CD1c-positive myeloid dendritic cell (primary cell): Measurements from ENCODE around the gene ANKRD40.
"Not testable (repeated sequence)": the region's sequence is repeated elsewhere in the genome, so short reads cannot be mapped to it uniquely, and the experiment has no call there.

Source experiments
- DNase-seq: peaks from one replicate; pipeline ENCODE4 v3.0.0-alpha.2; 2016; ENCODE audit errors: extremely low spot score

ANKRD40 gene

GRCh38 chr17:50710650-50711049 lies 2.9 kb upstream of the ANKRD40 start:
- DNase-seq, result no peak

GRCh38 chr17:50710025-50710424 lies 2.3 kb upstream of the ANKRD40 start:
- DNase-seq, result no peak

DNA sequence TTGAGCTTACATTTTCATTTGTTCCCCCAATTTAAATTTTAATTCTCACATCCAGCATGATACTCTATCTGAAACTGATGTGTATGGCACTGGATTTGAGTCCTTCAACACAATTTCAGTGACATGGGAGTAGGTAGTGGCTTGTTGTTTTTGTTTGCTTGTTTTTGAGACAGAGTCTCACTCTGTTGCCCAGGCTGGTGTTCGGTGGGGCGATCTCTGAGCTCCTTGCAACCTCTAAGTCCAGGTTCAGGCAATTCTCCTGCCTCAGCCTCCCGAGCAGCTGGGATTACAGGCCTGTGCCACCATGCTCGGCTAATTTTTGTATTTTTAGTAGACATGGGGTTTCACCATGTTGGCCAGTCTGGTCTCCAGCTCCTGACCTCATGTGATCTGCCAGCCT lies 1.3 kb upstream of the ANKRD40 start:
- not testable (repeated sequence) for DNase-seq

DNA sequence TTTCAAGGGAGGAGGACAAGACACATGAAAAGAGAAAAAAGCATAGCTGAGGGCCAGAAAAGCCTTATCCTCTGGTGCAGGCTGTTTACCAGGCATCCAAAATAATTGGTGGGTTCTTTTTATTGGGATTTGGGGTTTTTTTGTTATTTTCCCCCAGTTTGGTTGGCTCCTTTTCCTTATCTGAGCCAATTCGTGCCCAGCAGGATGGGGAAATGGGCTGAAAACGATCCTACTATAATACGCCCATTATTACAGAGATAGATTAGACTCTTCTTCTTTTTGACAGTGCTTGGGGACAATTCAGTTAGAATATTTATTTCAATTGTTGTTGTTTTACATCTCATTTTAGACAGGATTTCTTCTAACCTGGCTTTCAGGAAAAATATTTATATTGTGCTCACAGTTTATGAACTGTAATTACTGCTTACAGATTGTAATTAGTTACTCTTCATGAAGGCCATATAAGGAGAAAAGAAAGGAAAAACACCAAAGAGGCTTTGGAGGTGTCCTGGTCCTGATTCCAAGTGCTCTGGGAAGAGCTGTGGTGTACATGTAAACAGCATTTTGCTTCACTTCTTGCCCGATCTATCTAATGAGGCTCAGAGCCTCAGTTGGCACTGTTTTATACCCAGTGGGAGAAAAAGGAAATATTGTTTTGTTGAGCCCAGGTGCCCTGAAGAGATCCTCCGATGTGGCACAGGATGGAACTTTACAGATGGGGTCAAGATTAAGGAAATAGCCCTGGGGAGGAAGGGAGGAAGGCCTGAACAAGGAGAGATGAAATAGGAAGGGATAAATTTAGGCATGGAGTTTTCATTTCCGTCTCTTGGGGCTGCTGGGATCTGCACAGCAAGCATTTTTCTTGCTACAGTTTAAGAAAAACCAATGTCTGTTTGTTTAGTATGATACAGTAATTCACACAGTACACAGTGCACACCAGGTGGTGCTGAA lies 611 bp upstream of the ANKRD40 start:
- DNase-seq, result peak; percentile 29

- no peak for DNase-seq
Measured at GRCh38 chr17:50703162-50703561, 4.6 kb downstream of the ANKRD40 start.

- DNase-seq, result no peak
Measured at GRCh38 chr17:50699410-50699809, 8.3 kb downstream of the ANKRD40 start.

DNA sequence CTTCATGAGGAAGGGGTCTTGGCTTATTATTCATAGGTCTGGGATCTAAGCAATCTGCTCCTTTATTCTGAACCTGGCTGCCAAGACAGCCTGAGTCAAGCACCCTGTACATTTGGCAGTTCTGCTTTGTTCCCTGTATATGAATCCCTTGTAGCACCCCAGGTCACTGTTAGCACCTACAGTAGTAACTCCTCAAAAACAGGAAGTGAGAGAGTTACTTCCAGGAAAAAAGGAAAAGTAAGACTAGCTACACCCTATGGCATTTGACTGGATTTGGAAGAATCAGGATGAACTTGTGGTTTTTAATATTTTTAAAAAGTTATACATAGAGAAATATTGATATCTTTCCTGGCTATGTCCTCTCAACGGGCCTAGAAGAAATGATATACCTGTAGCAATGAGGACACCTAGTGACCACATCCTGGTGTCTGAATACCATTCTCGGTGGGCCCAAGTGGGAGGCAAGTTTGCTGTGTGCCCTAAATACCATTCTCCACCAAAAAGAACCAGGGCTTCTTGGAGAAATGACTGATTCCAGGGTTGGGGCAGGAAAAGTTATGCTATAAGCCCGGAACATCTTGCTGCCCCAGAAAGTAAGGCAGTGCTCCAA lies 9.9 kb downstream of the ANKRD40 start:
- no peak for DNase-seq

DNA sequence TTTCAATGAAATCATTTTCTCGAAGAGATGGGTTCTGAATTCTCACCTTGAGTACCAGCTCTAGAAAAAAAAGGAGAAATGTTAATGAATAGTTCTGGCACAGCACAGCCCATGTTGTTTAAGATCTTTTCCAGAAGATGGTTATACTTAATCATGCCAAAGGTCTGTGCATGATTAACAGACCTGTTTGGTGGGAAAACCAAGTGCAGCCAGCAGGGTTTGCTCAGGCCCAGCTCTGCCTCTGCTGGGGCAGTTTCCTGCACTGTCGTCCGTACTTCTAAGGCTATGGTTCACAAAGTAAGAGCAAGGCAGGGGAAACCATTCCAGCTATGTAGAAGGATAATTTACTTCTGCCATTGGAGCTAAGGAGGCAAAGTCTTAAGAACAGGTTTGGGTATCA lies 10.7 kb downstream of the ANKRD40 start:
- no peak for DNase-seq

DNA sequence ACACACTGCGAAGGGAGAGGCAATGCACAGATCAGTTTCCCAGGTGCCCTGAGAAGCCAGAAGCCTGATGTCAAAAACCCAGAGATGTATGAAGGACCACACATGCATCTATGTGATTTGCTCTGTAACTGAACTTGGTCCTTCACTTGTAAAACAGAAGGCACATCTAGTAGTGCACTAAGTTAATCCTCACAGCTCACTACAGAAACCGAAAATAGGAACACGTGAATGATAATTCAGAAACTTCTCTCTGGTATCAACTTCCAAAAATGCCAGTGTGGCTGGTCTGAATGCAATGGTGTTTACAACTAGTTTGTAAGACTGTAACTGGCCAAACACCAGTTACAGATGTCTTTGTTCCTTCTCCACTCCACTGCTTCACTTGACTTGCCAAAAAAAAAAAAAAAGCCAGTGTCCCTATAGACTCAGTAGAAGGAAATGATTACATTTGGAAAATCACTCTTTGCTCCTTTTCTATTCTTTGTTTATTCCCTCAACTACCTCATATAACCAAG lies 11.3 kb downstream of the ANKRD40 start:
- no peak for DNase-seq

DNA sequence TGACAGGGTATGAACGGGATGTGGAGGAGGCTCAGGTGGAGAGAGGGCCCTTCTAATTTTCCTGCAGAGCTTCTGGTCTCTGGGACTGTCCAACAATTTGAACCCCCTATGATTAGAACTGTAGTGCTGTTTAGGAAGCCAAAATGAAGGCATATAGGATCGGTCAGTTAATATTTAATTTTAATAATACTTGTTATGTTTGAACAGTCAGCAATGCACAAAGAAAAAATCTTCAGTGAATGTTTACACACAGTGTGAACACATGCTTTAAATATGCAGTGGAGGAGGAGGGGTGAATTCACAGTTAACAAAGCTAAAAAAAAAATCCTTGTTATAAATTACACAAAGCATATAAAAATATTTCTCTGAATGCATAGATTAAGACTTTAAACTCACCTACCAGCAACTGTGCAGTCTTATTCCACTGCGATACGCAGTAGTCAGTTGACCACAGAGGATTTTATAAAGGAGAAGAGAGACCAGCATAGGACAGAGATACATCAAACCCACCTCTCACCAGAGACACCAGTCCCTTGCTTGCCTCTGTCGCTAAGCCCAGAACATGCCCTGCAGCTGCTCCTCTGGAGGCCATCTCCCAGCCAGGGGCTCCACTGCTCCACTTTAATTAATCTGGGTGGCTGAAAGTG lies 14.6 kb downstream of the ANKRD40 start:
- DNase-seq, result no peak

GRCh38 chr17:50692448-50693035 lies 15.2 kb downstream of the ANKRD40 start:
- DNase-seq, result no peak

DNA sequence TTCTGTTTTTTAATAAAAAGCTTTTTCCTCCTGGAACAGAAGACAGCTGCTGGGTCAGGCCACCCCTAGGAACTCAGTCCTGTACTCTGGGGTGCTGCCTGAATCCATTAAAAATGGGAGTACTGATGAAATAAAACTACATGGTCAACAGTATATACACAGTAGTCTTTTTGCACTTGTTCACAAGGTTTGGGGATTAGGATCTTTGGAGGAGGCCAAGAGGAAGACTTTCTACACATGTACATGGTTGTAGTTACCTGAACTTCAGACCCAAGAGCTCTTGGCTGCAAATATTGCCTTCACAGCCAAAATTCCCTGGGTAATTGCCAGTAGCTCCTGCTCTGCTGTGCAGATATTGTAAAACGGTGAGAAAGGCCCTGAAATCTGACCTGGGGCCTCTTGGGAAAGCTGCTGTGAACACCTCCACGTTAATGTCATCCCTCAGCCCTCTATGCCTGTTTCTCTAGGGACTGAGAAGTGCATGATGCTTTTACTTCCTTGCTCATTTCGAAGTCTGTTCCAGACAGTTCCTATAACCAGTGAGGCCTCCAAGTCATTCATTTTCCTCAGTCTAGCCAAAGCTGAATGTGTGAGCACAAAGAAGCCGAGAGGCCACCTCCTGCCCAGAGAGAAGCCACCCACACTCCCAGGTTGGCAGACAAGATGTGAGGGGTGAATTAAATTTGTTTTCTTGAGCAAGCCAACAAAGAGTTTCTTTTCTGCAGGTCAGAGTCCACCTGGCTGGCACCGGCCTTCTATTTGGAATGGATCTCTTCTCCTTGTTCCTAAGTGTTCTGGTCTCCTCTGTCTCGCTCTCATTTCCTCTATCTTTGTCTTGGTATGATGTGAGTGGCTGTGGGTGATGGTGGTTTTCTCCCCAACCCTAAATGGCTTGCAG lies 15.9 kb downstream of the ANKRD40 start:
- DNase-seq, result no peak

DNA sequence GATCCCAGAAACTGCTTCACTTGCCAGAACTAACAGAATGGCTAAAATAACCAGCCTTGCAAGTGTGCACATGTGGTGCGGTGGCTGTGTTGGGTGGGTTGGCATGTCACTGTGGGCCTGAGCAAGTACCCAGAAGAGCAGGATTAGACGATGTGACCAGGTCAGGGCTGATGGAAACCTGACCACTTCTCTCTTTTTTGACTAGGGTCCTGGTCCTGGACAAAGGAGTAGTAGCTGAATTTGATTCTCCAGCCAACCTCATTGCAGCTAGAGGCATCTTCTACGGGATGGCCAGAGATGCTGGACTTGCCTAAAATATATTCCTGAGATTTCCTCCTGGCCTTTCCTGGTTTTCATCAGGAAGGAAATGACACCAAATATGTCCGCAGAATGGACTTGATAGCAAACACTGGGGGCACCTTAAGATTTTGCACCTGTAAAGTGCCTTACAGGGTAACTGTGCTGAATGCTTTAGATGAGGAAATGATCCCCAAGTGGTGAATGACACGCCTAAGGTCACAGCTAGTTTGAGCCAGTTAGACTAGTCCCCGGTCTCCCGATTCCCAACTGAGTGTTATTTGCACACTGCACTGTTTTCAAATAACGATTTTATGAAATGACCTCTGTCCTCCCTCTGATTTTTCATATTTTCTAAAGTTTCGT lies 16.7 kb downstream of the ANKRD40 start:
- DNase-seq, result no peak

DNA sequence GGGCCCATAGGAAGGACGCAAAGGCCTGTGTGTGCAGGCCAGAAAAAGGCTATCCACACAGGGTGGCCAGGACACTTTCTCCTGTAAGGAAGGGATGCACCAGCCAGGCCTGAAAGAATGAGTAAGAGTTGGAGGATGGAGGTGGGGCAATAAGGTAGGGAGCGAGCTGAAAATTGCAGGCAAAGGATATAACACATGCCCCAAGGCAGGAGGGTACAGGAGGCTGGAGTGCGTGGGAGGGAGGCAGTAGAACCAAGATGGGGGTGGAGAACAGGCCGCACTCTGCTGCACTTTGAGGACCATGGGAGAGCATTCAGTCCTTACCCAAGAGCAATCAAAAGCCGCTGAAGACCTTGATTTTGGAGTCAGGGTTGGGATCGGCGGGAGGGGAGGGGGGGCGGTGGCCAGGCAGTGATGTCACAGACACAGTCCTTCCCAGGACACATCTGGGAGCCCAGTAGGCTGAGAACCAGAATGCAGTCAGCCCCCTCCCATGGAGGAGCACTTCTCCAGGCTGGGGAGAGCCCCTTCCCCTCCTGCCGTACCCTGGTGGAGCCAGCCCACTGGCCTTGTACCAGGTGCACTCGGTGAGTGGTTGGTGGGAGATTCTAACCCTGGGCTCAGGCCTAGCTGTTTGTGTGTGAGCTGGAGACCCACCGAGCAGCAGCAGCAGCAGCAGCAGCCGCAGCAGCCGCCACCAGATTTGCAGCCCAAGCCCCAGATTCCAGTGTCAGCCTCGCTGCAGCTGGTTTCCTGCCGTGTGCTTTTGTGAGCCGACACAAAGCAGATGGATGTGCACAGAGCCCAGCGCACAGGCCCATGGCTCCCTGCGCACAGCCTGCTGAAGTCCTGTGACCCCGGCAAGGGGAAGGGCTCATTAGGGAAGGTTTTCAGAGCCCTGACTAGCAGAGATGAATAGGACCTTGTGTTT lies 17.5 kb downstream of the ANKRD40 start:
- no peak for DNase-seq

DNA sequence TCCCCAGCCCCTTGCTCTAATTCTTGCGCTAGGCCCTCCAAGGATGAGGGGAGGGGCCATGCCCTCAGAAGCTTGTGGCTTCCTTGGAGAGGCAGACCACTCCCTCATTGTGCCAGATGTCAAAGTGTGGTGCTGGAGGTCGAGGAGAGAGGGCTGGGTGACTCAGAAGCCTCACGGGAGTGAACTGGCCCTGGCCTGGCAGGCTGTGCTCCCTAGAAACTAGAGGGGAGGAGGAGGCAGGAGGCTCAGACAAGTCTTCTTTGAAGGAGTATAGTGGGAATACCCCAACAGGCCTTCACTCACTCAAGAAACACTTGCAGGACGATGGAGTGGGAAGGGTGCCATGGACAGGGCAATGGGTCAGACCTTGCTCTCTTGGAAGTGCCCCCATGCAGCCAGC lies 18.5 kb downstream of the ANKRD40 start:
- DNase-seq, result no peak

- no peak for DNase-seq
Measured at GRCh38 chr17:50688245-50688644, 19.5 kb downstream of the ANKRD40 start.

DNA sequence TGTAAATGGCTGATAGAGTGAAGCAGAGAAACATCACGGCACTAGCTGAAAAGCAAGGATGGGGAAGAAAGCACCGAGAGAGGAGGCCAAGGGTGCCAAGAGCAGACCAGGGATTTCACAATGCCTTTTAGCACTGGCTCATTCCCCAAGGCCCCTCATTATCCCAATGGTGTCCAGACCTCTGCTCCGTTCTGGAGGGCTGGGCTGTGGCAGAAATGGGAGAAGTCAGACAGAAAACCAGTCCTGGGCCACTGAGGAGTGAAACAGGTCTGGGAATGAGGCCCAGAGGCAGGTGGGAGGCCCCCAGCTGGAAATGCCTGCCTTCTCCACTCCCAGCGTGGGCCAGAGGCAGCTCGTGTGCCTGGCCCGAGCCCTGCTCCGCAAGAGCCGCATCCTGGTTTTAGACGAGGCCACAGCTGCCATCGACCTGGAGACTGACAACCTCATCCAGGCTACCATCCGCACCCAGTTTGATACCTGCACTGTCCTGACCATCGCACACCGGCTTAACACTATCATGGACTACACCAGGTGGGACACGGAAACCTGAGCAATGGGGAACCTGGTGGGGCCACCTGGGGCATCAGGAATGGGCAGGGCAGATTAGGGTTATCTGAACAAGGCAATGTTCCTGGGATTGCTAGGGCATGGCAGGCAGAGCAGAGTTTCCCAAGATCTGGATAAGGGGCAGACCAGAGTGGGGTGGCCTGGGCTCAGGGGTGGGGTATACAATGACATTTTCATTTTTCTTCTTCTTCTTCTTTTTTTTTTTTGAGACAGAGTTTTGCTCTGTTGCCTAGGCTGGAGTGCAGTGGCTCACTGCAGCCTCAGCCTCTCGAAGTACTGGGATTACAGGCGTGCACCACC lies 20.3 kb downstream of the ANKRD40 start:
- no peak for DNase-seq

DNA sequence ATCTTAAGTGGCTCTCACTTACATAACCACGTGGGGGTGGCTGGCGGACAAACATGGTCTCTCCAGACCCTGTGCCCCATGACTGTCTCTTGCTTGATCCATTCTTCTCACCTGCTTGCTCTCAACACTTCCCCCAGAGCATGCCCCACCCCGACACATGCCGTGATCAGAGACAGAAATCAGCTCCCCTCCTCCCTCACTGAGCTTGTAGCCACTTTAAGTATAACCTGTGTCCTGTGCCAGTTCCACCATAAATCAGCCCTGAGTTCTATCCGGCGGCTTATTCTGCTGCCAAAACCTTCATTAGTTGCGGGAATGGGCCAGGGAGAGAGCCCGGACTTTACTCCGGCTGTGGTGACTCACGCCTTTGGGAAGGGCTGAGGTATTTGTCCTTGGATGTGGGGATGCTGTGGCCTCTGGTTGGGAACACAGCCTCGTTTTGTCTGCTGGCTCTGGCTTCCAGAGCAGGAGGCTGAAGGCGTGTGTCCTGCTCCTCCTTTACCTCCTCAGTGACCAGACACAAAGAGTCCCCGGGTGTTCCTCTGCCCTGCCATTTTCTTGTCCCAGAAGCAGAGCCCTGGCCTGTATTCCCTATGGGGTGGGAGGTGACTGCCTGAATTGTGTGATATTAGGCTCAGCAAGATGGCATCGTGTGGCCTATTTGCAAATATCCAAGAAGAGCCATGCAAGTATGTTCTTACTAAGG lies 21.1 kb downstream of the ANKRD40 start:
- DNase-seq, result no peak
